IMR-90 (cell line): ENCODE data around the gene PRSS12. TPM values are rescaled to one million over a fixed set of nuclear protein-coding genes. Genes with fewer than 3 reads are reported as not detected.

Experiments used
- ATAC-seq: fragments of 200-7000 bp; cut with Tn5 transposase; 2 replicates; pipeline ENCODE4 v1.9.1; 2020; ENCODE audit warnings: low read depth, mild to moderate bottlenecking, moderate library complexity
- BruUV-seq: library from RNA; stranded (reverse); fragments of 400-500 nt; replicated peaks from 2 replicates; lab custom pipeline; 2021; lab: Mats Ljungman, UMichigan
- CTCF ChIA-PET: fragments of 300-600 bp; formaldehyde crosslinking; extraction: SDS; loops from one replicate; lab custom pipeline; 2021; ENCODE audit warnings: antibody characterized with exemption; lab: Yijun Ruan, JAX
- POLR2A ChIA-PET: fragments of 300-600 bp; sonication (Branson Sonifier 250); formaldehyde crosslinking; loops from one replicate; lab custom pipeline; 2022; ENCODE audit warnings: antibody characterized with exemption; ENCODE audit not compliant: unreplicated experiment; lab: Charles Lee
- DNase-seq: peaks from one replicate; pipeline ENCODE4 v3.0.0; 2013
- H2AFZ ChIP-seq: replicated peaks from 2 replicates; pipeline ENCODE3; 2013; ENCODE audit warnings: low read length, mild to moderate bottlenecking; ENCODE audit not compliant: poor library complexity
- H2AK5ac ChIP-seq: 2 replicates; pipeline ENCODE4 v1.6.1; 2013; ENCODE audit warnings: low read depth, low read length, inconsistent platforms
- H2AK9ac ChIP-seq: replicated peaks from 2 replicates; pipeline ENCODE3; 2013; ENCODE audit warnings: mild to moderate bottlenecking, low read depth, low read length, moderate library complexity; ENCODE audit not compliant: poor library complexity
- H2BK120ac ChIP-seq: 2 replicates; pipeline ENCODE4 v1.6.1; 2013; ENCODE audit warnings: low read depth, low read length, inconsistent platforms
- H2BK15ac ChIP-seq: 3 replicates; pipeline ENCODE4 v1.6.1; 2013; ENCODE audit warnings: low read depth, low read length, inconsistent platforms
- H2BK20ac ChIP-seq: 2 replicates; pipeline ENCODE4 v1.6.1; 2013; ENCODE audit warnings: low read depth, mild to moderate bottlenecking, inconsistent platforms, low read length, moderate library complexity
- H2BK5ac ChIP-seq: 2 replicates; pipeline ENCODE4 v1.6.1; 2013; ENCODE audit warnings: mild to moderate bottlenecking, low read depth, low read length, inconsistent platforms; ENCODE audit not compliant: poor library complexity, severe bottlenecking
- H3K14ac ChIP-seq: replicated peaks from 2 replicates; pipeline ENCODE4 v1.6.1; 2013; ENCODE audit warnings: low read depth, low read length, inconsistent platforms
- H3K18ac ChIP-seq: 2 replicates; pipeline ENCODE4 v1.6.1; 2013; ENCODE audit warnings: low read depth, low read length, control low read depth
- H3K23ac ChIP-seq: 2 replicates; pipeline ENCODE4 v1.6.1; 2013; ENCODE audit warnings: low read depth, low read length, inconsistent platforms
- H3K27ac ChIP-seq: 2 replicates; pipeline ENCODE4 v1.5.1; 2013; ENCODE audit warnings: mild to moderate bottlenecking, control low read depth, low read length; ENCODE audit not compliant: insufficient read depth
- H3K27me3 ChIP-seq: 2 replicates; pipeline ENCODE4 v1.6.1; 2013; ENCODE audit warnings: low read length; ENCODE audit not compliant: control insufficient read depth, insufficient read depth
- H3K36me3 ChIP-seq: 2 replicates; pipeline ENCODE4 v1.6.1; 2013; ENCODE audit warnings: low read length, mixed read lengths; ENCODE audit not compliant: control insufficient read depth, insufficient read depth
- H3K4ac ChIP-seq: 2 replicates; pipeline ENCODE4 v1.6.1; 2013; ENCODE audit warnings: low read depth, low read length, inconsistent platforms
- H3K4me1 ChIP-seq: 2 replicates; pipeline ENCODE4 v1.6.1; 2013; ENCODE audit warnings: low read length, mixed read lengths; ENCODE audit not compliant: control insufficient read depth, insufficient read depth
- H3K4me2 ChIP-seq: 2 replicates; pipeline ENCODE4 v1.6.1; 2013; ENCODE audit warnings: low read depth, mild to moderate bottlenecking, control low read depth, low read length, moderate library complexity
- H3K4me3 ChIP-seq: 2 replicates; pipeline ENCODE4 v1.5.1; 2013; ENCODE audit warnings: low read depth, mild to moderate bottlenecking, control low read depth, low read length, moderate library complexity; ENCODE audit not compliant: insufficient read depth
- H3K56ac ChIP-seq: 2 replicates; pipeline ENCODE4 v1.6.1; 2013; ENCODE audit warnings: low read length, inconsistent platforms; ENCODE audit not compliant: insufficient read depth; ENCODE audit errors: extremely low read depth
- H3K79me1 ChIP-seq, 2 experiments: 2 replicates each; pipeline ENCODE4 v1.6.1; 2013; ENCODE audit warnings: low read length in 2 of 2, inconsistent platforms in 1 of 2, low read depth in 1 of 2
- H3K9ac ChIP-seq: 2 replicates; pipeline ENCODE4 v1.6.1; 2013; ENCODE audit warnings: low read depth, low read length, control low read depth
- H3K9me1 ChIP-seq: 2 replicates; pipeline ENCODE4 v1.6.1; 2013; ENCODE audit warnings: low read length, inconsistent platforms; ENCODE audit not compliant: insufficient read depth
- H3K9me3 ChIP-seq: 2 replicates; pipeline ENCODE4 v1.6.1; 2013; ENCODE audit warnings: low read length; ENCODE audit not compliant: control insufficient read depth, insufficient read depth
- H4K20me1 ChIP-seq: 2 replicates; pipeline ENCODE4 v1.6.1; 2013; ENCODE audit warnings: low read length, inconsistent platforms; ENCODE audit not compliant: insufficient read depth
- H4K5ac ChIP-seq: 2 replicates; pipeline ENCODE4 v1.6.1; 2013; ENCODE audit warnings: mild to moderate bottlenecking, low read depth, low read length, control low read depth
- H4K8ac ChIP-seq, 2 experiments: 2 replicates each; pipeline ENCODE4 v1.6.1; 2013; ENCODE audit warnings: low read depth in 2 of 2, low read length in 2 of 2, control low read depth in 1 of 2, inconsistent platforms in 1 of 2
- H4K91ac ChIP-seq: 2 replicates; pipeline ENCODE4 v1.6.1; 2013; ENCODE audit warnings: low read depth, low read length, inconsistent platforms; ENCODE audit not compliant: insufficient read depth
- BHLHE40 ChIP-seq: fragments of 150-350 bp; IDR thresholded peaks from 2 replicates; pipeline ENCODE4 v1.6.1; 2016; ENCODE audit warnings: mild to moderate bottlenecking, low read depth, low read length
- CEBPB ChIP-seq: IDR thresholded peaks from 2 replicates; pipeline ENCODE4 v1.6.1; 2012; ENCODE audit warnings: low read depth, low read length, improper control_type of control experiment
- CHD1 ChIP-seq: IDR thresholded peaks from 2 replicates; pipeline ENCODE4 v1.6.1; 2012; ENCODE audit warnings: low read depth, low read length, improper control_type of control experiment
- FOS ChIP-seq: fragments of 150-350 bp; IDR thresholded peaks from 2 replicates; pipeline ENCODE4 v1.6.1; 2016; ENCODE audit warnings: low read depth, low read length
- MAFK ChIP-seq: IDR thresholded peaks from 2 replicates; pipeline ENCODE4 v1.6.1; 2012; ENCODE audit warnings: low read depth, low read length, improper control_type of control experiment
- MAZ ChIP-seq: IDR thresholded peaks from 2 replicates; pipeline ENCODE4 v1.6.1; 2012; ENCODE audit warnings: low read depth, mild to moderate bottlenecking, low read length, improper control_type of control experiment, moderate library complexity, borderline replicate concordance
- MXI1 ChIP-seq: IDR thresholded peaks from 2 replicates; pipeline ENCODE4 v1.6.1; 2012; ENCODE audit warnings: low read depth, mild to moderate bottlenecking, low read length, moderate library complexity, borderline replicate concordance
- NFE2L2 ChIP-seq: fragments of 150-350 bp; IDR thresholded peaks from 2 replicates; pipeline ENCODE4 v1.6.1; 2016; ENCODE audit warnings: low read depth, mild to moderate bottlenecking, low read length
- POLR2A ChIP-seq: IDR thresholded peaks from 2 replicates; pipeline ENCODE4 v1.6.1; 2012; ENCODE audit warnings: mild to moderate bottlenecking, low read depth, low read length
- RAD21 ChIP-seq: IDR thresholded peaks from 2 replicates; pipeline ENCODE4 v1.6.1; 2012; ENCODE audit warnings: low read length, improper control_type of control experiment
- RCOR1 ChIP-seq: IDR thresholded peaks from 2 replicates; pipeline ENCODE4 v1.6.1; 2012; ENCODE audit warnings: mild to moderate bottlenecking, low read length, improper control_type of control experiment; ENCODE audit not compliant: insufficient replicate concordance
- RFX5 ChIP-seq: IDR thresholded peaks from 2 replicates; pipeline ENCODE4 v1.8.0; 2012; ENCODE audit warnings: low read depth, mild to moderate bottlenecking, low read length, moderate library complexity
- SMC3 ChIP-seq: fragments of 150-350 bp; IDR thresholded peaks from 2 replicates; pipeline ENCODE4 v1.6.1; 2016; ENCODE audit warnings: low read depth, mild to moderate bottlenecking, antibody characterized with exemption, low read length, moderate library complexity
- WGBS, 2 experiments: methylation state at CpG; one replicate each; pipeline versions ENCODE4 v1.1.5 to v1.1.7; 2013; ENCODE audit warnings: missing lambda C conversion rate in 2 of 2; ENCODE audit not compliant: insufficient read length in 1 of 2; ENCODE audit errors: extremely low coverage in 2 of 2; 5-methylcytosine and 5-hydroxymethylcytosine counted together
- dilution Hi-C: fragments of 300-500 bp; cut with HindIII; formaldehyde crosslinking; loops from one replicate; pipeline ENCODE4 v1.14.3; 2018; ENCODE audit warnings: low sequenced_read_pairs; ENCODE audit not compliant: unreplicated experiment
- in situ Hi-C: fragments of 300-500 bp; cut with MboI; formaldehyde crosslinking; loops from 3 replicates; pipeline ENCODE4 v1.14.3; 2019; ENCODE audit warnings: low sequenced_read_pairs, inconsistent platforms, mixed read lengths
- intact Hi-C: fragments of 100-400 bp; cut with micrococcal nuclease; formaldehyde crosslinking; loops from 2 replicates; pipeline ENCODE4 v1.10.0; 2022
- polyA plus RNA-seq, 3 experiments: library from polyadenylated mRNA; depleted of rRNA; stranded (reverse); fragments of >200 nt; gene quantifications; 2 replicates each; pipeline ENCODE4 v1.2.3, GENCODE V29; 2012; ENCODE audit warnings: low replicate concordance in 1 of 3
- total RNA-seq: library from RNA; depleted of rRNA; stranded (reverse); fragments of >200 nt; gene quantifications from 2 replicates; pipeline ENCODE4 v1.2.3, GENCODE V29; 2012
- TF ChIP-seq, protein P1 (sequence below): fragments of 150-350 bp; IDR thresholded peaks from 2 replicates; pipeline ENCODE4 v1.6.1; 2016; ENCODE audit warnings: low read depth, mild to moderate bottlenecking, low read length, moderate library complexity, borderline replicate concordance
- TF ChIP-seq, protein P2 (sequence below): fragments of 150-350 bp; IDR thresholded peaks from 2 replicates; pipeline ENCODE4 v1.6.1; 2017; ENCODE audit warnings: mild to moderate bottlenecking, antibody characterized with exemption, low read length, low read depth
- TF ChIP-seq, protein P3 (sequence below): conservative IDR thresholded peaks from 2 replicates; pipeline ENCODE4 v1.5.1; 2012; ENCODE audit warnings: mild to moderate bottlenecking, low read depth, low read length, improper control_type of control experiment

Gene PRSS12
- total and polyA plus RNA-seq, 2 of the 4 experiments (the other 2 are of a cell fraction): 51.1 to 71.5 TPM

DNA sequence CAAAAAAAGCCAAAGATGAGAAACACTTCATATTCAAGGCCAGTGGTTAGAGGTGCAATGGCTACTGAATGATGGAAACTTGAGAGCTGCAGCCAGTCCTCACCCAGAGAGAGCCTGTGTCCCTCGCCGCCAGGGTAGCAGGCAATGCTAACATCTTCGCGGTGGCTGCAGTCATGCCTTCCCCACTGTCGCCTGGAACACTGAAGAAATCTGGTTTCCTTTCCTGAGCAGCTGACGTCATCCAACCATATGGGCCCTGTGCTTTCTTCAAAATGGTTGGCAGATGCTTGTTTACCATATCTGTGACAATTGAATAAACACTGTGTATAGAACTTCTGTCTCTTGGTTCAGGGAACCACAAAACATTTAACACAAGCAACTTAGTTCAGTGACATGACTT lies 39.7 kb downstream of the PRSS12 start:
- H3K79me1 ChIP-seq: no peaks in the 10 kb centered on the region; a peak in 1 of 4 replicates
- peak overlapping the region; percentile 9 for H2AFZ ChIP-seq
- ATAC-seq (no peak), DNase-seq (peak; percentile 49)
- no peaks in the 10 kb centered on the region for H3K27me3 ChIP-seq
- H3K4me3 ChIP-seq: no peak overlapping the region
- H2BK15ac ChIP-seq: no peak overlapping the region
- no peak overlapping the region for H2BK120ac ChIP-seq
- WGBS, 2 experiments: 100% methylated on average over 2 of the region's 6 CpGs; no CpG with 5 or more reads in 1 of the 2 experiments
- no peaks in the 10 kb centered on the region; the same call in 1 of the 2 replicates for H3K4me1 ChIP-seq
- no peaks in the 10 kb centered on the region for H4K20me1 ChIP-seq
- peaks cover 3% of the 10 kb centered on the region for H3K9me1 ChIP-seq
- no peak overlapping the region for H4K5ac ChIP-seq
- 0 out of 2 replicates have a peak overlapping the region, but pooled peaks have one; percentile 27 for H3K27ac ChIP-seq
- no peak overlapping the region for H2BK20ac ChIP-seq
- H2BK5ac ChIP-seq: no peak overlapping the region
- BruUV-seq: no TSS peak
- H3K56ac ChIP-seq: no peak overlapping the region
- H4K8ac ChIP-seq: 0 out of 4 replicates have a peak overlapping the region, but pooled peaks of 1 of the 2 experiments have one; percentile 9
- ChIA-PET CTCF (no interaction called here), POLR2A (no interaction called here)
- peak overlapping the region; percentile 36; the same call in 1 of the 2 replicates for H2AK5ac ChIP-seq
- peaks cover 7% of the 10 kb centered on the region; the same call in 1 of the 2 replicates for H3K36me3 ChIP-seq
- H3K4me2 ChIP-seq: no peak overlapping the region
- dilution Hi-C loops (no loop called here), in situ Hi-C loops (no loop called here), intact Hi-C loops (no loop called here)
- no peaks in the 10 kb centered on the region for H3K9me3 ChIP-seq
- no peak overlapping the region for H3K23ac ChIP-seq
- no peak overlapping the region; the same call in 1 of the 2 replicates for H3K4ac ChIP-seq
- H3K14ac ChIP-seq: no peak overlapping the region; the same call in 1 of the 2 replicates
- no peak overlapping the region for H3K9ac ChIP-seq
- no peak overlapping the region for H2AK9ac ChIP-seq
- no peak overlapping the region for H3K18ac ChIP-seq
- no peak for TF ChIP-seq POLR2A
- no peak for TF ChIP-seq CHD1
- TF ChIP-seq, protein P1, sequence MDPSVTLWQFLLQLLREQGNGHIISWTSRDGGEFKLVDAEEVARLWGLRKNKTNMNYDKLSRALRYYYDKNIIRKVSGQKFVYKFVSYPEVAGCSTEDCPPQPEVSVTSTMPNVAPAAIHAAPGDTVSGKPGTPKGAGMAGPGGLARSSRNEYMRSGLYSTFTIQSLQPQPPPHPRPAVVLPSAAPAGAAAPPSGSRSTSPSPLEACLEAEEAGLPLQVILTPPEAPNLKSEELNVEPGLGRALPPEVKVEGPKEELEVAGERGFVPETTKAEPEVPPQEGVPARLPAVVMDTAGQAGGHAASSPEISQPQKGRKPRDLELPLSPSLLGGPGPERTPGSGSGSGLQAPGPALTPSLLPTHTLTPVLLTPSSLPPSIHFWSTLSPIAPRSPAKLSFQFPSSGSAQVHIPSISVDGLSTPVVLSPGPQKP: no peak
- no peak for TF ChIP-seq MAFK
- TF ChIP-seq NFE2L2: no peak
- TF ChIP-seq RAD21: no peak
- TF ChIP-seq SMC3: no peak
- no peak for TF ChIP-seq CEBPB
- no peak for TF ChIP-seq BHLHE40
- TF ChIP-seq MXI1: no peak
- no peak for TF ChIP-seq RFX5
- no peak for TF ChIP-seq RCOR1
- TF ChIP-seq, protein P2, sequence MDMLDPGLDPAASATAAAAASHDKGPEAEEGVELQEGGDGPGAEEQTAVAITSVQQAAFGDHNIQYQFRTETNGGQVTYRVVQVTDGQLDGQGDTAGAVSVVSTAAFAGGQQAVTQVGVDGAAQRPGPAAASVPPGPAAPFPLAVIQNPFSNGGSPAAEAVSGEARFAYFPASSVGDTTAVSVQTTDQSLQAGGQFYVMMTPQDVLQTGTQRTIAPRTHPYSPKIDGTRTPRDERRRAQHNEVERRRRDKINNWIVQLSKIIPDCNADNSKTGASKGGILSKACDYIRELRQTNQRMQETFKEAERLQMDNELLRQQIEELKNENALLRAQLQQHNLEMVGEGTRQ: no peak
- TF ChIP-seq FOS: no peak
- TF ChIP-seq, protein P3, sequence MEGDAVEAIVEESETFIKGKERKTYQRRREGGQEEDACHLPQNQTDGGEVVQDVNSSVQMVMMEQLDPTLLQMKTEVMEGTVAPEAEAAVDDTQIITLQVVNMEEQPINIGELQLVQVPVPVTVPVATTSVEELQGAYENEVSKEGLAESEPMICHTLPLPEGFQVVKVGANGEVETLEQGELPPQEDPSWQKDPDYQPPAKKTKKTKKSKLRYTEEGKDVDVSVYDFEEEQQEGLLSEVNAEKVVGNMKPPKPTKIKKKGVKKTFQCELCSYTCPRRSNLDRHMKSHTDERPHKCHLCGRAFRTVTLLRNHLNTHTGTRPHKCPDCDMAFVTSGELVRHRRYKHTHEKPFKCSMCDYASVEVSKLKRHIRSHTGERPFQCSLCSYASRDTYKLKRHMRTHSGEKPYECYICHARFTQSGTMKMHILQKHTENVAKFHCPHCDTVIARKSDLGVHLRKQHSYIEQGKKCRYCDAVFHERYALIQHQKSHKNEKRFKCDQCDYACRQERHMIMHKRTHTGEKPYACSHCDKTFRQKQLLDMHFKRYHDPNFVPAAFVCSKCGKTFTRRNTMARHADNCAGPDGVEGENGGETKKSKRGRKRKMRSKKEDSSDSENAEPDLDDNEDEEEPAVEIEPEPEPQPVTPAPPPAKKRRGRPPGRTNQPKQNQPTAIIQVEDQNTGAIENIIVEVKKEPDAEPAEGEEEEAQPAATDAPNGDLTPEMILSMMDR: no peak
- no peak for TF ChIP-seq MAZ
- H4K91ac ChIP-seq: no peak overlapping the region
